BLaER1 treated with 17β-estradiol and CSF1 and Interleukin-3, amounts not matched to agents 10 nM and 100 nM (cell line): Measurements from ENCODE around the gene EMX2.

Experiments used
- H3K27ac ChIP-seq, 11 experiments: shearing (Covaris generic); formaldehyde crosslinking; 2 replicates each; pipeline ENCODE4 v1.8.1; 2022
- H3K27me3 ChIP-seq, 11 experiments: shearing (Covaris generic); formaldehyde crosslinking; 2 replicates each; pipeline ENCODE4 v1.8.1; 2022
- H3K36me3 ChIP-seq, 11 experiments: shearing (Covaris generic); formaldehyde crosslinking; 2 replicates each; pipeline ENCODE4 v1.8.1; 2022
- H3K4me1 ChIP-seq, 10 experiments: shearing (Covaris generic); formaldehyde crosslinking; 2 replicates each; pipeline ENCODE4 v1.8.1; 2022
- H3K4me2 ChIP-seq, 11 experiments: shearing (Covaris generic); formaldehyde crosslinking; 2 replicates each; pipeline ENCODE4 v1.8.1; 2022
- H3K4me3 ChIP-seq, 10 experiments: shearing (Covaris generic); formaldehyde crosslinking; 2 replicates each; pipeline ENCODE4 v1.8.1; 2022
- H3K9ac ChIP-seq, 11 experiments: shearing (Covaris generic); formaldehyde crosslinking; 2 replicates each; pipeline ENCODE4 v1.8.1; 2022
- H3K9me3 ChIP-seq, 11 experiments: shearing (Covaris generic); formaldehyde crosslinking; replicated peaks in 1 of 11; 2 replicates each; pipeline ENCODE4 v1.8.1; 2022
- H4K20me1 ChIP-seq, 11 experiments: shearing (Covaris generic); formaldehyde crosslinking; 2 replicates each; pipeline ENCODE4 v1.8.1; 2022
- Cebpa-rat ChIP-seq, 11 experiments: shearing (Covaris generic); IDR thresholded peaks; 2 replicates each; pipeline ENCODE4 v1.8.1; 2022

The EMX2 gene

DNA sequence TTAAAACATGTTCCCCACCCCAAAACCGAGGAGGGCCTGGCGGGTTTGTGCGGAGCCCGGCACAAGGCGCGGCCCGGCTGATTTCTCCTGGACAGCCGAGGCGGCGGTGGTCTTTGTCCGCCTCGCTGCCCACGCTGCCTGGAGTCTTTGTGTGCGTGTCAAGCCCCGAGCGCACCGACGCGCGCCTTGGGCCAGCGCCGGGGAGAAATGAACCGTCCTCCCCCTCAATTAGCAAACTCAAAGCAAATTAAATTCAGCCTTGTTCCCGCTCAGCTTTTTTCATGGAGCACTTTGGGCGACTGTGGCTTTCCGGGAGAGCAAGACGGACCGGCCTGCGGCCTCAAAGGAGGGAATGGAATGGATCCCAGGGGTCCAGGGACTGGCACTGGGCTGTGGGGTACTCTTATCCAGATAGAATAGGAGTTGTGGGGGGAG is 4.1 kb downstream of the EMX2 start:
- Histone ChIP-seq H3K27me3 (peaks cover 100% of the 10 kb centered on the region in 11 experiments), H3K9ac (no peak overlapping the region), H3K27ac (no peak overlapping the region), H3K4me2 (peak overlapping the region in 10 of 11 experiments; percentile 7 to 68 (median 50); a peak in 11 of 22 replicates), H3K9me3 (peaks cover 22 to 34% (median 31%) of the 10 kb centered on the region in 11 experiments), H3K4me1 (peaks cover 12 to 30% (median 14%) of the 10 kb centered on the region in 10 experiments; a peak in 19 of 20 replicates), H3K36me3 (no peaks in the 10 kb centered on the region), H4K20me1 (peaks cover 0 to 93% (median 81%) of the 10 kb centered on the region in 11 experiments; a peak in 19 of 22 replicates), H3K4me3 (no peak overlapping the region)
- no peak for TF ChIP-seq Cebpa-rat (IDR thresholded peaks at IDR 0.05)

DNA sequence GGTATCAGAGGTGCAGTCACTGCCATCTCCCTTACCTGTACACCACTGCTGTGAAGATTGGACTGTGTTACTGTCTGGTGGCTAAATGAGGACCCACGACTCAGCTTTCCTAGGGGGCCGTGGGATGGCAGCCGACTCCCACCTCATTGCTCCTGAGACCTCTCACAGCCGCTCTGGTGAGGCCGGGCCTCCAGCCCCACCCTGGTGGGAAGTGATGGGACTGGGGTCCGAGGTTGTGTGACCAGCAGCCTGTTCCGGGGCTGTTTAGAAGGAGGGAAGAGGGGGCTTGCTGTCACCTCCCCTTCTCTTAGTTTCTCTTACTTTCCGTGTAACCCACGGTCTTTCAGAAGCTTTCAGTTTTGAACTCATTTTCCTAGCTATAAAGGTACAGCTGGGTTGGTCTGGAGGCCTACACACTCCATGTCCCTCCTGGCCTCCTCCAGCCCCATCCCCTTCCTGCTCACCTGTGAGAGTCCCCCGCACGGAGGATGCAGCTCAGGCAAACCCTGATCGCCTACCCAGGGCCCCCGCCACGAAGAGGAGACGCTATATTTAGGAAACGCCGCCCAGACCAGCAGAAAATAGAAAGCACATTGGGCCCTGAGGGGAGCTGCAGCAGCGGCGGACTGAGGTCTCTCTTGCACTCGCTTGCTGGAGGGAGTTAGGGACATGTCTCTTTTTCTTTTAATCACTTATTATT is 4.6 kb downstream of the EMX2 start:
- H4K20me1 ChIP-seq: peaks cover 0 to 93% (median 78%) of the 10 kb centered on the region in 11 experiments; a peak in 19 of 22 replicates
- no peak overlapping the region for H3K9ac ChIP-seq
- H3K9me3 ChIP-seq: peaks cover 18 to 34% (median 31%) of the 10 kb centered on the region in 11 experiments
- H3K27ac ChIP-seq: no peak overlapping the region
- H3K27me3 ChIP-seq: peaks cover 100% of the 10 kb centered on the region in 11 experiments
- peak overlapping the region in 4 of 10 experiments; percentile 10 to 20 (median 14); a peak in 4 of 20 replicates for H3K4me3 ChIP-seq
- no peak for TF ChIP-seq Cebpa-rat (IDR thresholded peaks at IDR 0.05)
- peak overlapping the region; percentile 7 to 68 (median 54) for H3K4me2 ChIP-seq
- H3K36me3 ChIP-seq: no peaks in the 10 kb centered on the region
- peaks cover 12 to 29% (median 14%) of the 10 kb centered on the region in 10 experiments; a peak in 19 of 20 replicates for H3K4me1 ChIP-seq

DNA sequence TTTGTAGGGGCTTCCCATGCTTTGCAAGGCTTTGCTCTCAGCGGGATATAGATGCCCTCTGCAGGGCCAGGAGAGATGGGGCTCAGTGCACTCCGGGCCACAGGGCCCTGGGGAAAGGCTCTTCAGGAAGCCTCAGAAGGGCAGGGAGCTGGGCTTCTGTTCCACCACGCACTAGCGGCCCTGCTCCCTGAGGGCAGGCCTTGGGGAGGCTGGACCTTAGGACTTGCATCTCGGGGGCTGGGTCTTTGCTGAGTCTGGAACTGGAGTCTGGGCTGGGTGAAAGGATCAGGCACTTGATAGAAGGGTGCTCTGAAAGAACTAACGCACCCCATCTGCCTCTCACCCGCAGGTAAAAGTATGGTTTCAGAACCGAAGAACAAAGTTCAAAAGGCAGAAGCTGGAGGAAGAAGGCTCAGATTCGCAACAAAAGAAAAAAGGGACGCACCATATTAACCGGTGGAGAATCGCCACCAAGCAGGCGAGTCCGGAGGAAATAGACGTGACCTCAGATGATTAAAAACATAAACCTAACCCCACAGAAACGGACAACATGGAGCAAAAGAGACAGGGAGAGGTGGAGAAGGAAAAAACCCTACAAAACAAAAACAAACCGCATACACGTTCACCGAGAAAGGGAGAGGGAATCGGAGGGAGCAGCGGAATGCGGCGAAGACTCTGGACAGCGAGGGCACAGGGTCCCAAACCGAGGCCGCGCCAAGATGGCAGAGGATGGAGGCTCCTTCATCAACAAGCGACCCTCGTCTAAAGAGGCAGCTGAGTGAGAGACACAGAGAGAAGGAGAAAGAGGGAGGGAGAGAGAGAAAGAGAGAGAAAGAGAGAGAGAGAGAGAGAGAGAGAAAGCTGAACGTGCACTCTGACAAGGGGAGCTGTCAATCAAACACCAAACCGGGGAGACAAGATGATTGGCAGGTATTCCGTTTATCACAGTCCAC is 5.4 kb downstream of the EMX2 start:
- peaks cover 12 to 25% (median 14%) of the 10 kb centered on the region in 10 experiments; a peak in 19 of 20 replicates for H3K4me1 ChIP-seq
- peaks cover 14 to 34% (median 27%) of the 10 kb centered on the region in 11 experiments for H3K9me3 ChIP-seq
- TF ChIP-seq Cebpa-rat (IDR thresholded peaks at IDR 0.05): no peak
- H3K27ac ChIP-seq: no peak overlapping the region
- no peaks in the 10 kb centered on the region for H3K36me3 ChIP-seq
- 0 out of 20 replicates have a peak overlapping the region, but pooled peaks of 1 of the 10 experiments have one; percentile 10 for H3K4me3 ChIP-seq
- H3K4me2 ChIP-seq: peak overlapping the region in 9 of 11 experiments; percentile 7 to 68 (median 54); a peak in 16 of 22 replicates
- no peak overlapping the region for H3K9ac ChIP-seq
- H3K27me3 ChIP-seq: peaks cover 100% of the 10 kb centered on the region in 11 experiments
- peaks cover 0 to 94% (median 81%) of the 10 kb centered on the region in 11 experiments; a peak in 19 of 22 replicates for H4K20me1 ChIP-seq

DNA sequence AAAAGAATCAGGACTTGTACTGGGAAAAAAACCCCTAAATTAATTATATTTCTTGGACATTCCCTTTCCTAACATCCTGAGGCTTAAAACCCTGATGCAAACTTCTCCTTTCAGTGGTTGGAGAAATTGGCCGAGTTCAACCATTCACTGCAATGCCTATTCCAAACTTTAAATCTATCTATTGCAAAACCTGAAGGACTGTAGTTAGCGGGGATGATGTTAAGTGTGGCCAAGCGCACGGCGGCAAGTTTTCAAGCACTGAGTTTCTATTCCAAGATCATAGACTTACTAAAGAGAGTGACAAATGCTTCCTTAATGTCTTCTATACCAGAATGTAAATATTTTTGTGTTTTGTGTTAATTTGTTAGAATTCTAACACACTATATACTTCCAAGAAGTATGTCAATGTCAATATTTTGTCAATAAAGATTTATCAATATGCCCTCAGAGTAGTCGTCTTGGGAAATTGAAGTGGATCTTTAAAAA is 6.6 kb downstream of the EMX2 start:
- H3K27ac ChIP-seq: no peak overlapping the region
- no peak overlapping the region for H3K4me2 ChIP-seq
- H3K9ac ChIP-seq: no peak overlapping the region
- peaks cover 2 to 31% (median 19%) of the 10 kb centered on the region in 11 experiments for H3K9me3 ChIP-seq
- TF ChIP-seq Cebpa-rat (IDR thresholded peaks at IDR 0.05): no peak
- no peak overlapping the region for H3K4me3 ChIP-seq
- peaks cover 0 to 87% (median 79%) of the 10 kb centered on the region in 11 experiments; a peak in 19 of 22 replicates for H4K20me1 ChIP-seq
- peaks cover 100% of the 10 kb centered on the region in 11 experiments for H3K27me3 ChIP-seq
- H3K36me3 ChIP-seq: no peaks in the 10 kb centered on the region
- H3K4me1 ChIP-seq: peaks cover 12 to 25% (median 14%) of the 10 kb centered on the region in 10 experiments; a peak in 19 of 20 replicates

DNA sequence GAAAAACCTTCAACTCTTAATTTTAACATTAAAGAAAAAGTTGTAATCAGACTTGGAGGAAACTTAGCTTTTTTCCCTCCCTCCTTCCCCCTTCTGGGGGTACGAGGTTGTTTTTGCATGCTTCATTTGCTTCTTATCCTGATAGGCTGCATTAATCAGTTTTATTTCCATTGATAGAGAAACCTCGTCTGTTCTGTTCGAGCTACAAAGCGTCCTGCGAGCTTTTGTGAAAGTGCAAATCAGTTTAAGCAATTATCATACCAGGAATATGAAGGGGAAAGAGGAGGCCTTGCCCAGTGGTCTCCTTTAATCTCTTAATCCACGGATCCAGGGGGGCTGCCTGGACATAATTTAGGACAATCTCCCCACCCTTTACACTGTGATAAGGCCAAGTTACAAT is 7.5 kb downstream of the EMX2 start:
- Histone ChIP-seq H3K4me2 (no peak overlapping the region), H3K27me3 (peaks cover 100% of the 10 kb centered on the region in 11 experiments), H3K27ac (no peak overlapping the region), H3K36me3 (no peaks in the 10 kb centered on the region), H4K20me1 (peaks cover 0 to 79% (median 69%) of the 10 kb centered on the region in 11 experiments; a peak in 18 of 22 replicates), H3K9ac (no peak overlapping the region), H3K4me1 (peaks cover 10 to 22% (median 13%) of the 10 kb centered on the region in 10 experiments; a peak in 18 of 20 replicates), H3K9me3 (peaks cover 0 to 26% (median 15%) of the 10 kb centered on the region in 11 experiments; a peak in 14 of 22 replicates), H3K4me3 (no peak overlapping the region)
- no peak for TF ChIP-seq Cebpa-rat (IDR thresholded peaks at IDR 0.05)

DNA sequence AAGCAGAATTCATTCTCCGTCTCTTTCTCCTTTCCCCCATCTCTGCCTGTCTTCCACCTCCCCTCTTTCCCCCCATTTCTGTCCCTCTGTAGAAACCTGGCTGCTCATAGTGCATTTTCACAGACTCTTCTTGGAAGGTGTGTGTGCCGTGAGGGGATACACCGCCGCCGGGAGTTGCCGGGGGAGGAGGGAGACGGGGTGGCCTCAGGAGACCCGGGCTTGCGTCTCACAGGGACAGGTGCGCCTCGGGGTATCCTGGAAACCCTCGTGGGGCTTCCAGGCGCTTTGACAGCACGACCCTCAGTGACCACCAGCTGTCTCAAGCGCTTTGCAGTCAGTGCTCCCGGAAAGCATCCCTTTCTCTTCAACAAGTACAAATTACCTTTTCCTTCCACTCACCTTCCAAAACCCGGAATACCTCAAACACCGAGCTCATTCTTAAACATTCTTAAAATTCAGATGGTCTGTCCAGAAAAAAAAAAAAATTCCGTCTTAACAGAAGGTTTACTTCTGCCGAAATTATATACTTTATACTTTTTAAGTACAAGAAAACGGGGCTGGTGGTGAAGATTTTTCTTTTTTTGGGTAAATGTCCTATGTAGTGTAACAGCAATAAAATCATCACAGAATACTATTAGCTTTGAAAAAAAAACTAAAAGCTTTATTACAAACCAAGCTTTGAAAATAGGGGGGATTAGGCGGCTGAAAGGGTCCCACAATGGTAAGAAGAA is 8.2 kb downstream of the EMX2 start:
- Histone ChIP-seq H4K20me1 (peaks cover 0 to 73% (median 63%) of the 10 kb centered on the region in 11 experiments; a peak in 18 of 22 replicates), H3K4me1 (peaks cover 7 to 17% (median 13%) of the 10 kb centered on the region in 10 experiments; a peak in 17 of 20 replicates), H3K4me3 (no peak overlapping the region), H3K27ac (no peak overlapping the region), H3K9ac (no peak overlapping the region), H3K36me3 (no peaks in the 10 kb centered on the region), H3K27me3 (peaks cover 98 to 100% (median 100%) of the 10 kb centered on the region in 11 experiments), H3K4me2 (no peak overlapping the region), H3K9me3 (peaks cover 0 to 26% (median 15%) of the 10 kb centered on the region in 11 experiments; a peak in 14 of 22 replicates)
- TF ChIP-seq Cebpa-rat (IDR thresholded peaks at IDR 0.05): no peak

DNA sequence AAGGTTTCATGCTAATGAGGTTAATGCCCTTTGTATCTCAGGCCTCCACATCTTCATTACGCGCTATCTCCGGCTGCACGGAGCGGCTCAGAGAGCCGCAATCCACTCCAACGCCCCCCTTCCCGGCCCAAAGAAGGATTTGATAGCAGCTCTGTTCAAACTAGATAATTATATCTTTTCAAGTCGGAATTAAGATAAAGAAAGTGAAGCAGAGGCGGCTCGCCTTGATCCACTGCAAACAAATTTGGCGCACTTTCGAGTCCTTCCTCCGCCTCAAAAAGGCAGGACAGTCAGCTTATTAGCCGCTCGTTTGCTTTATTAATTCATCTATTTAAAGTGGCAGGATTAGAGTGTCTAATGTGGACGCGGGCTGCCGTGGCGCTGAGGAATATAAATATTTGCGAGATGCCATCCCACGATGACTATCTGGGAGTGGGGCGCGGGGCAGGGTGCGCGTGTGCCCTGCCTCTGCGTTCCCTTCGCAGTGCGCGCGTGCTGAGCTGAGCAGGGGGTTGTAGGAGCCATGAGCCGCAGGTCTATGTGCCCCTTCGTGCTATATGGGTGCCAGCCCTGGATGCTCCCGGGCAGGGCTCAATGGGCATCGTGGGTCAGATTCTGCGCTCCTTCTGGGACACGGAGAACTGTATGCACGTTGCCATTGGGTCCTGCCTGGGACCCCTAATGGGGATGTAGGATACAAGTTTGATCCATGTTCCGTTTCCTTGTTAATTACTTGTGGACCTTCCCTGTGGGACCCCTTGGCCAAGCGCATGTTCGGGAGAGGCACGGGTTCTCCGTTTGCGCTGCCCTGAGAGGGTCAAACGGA is 9.0 kb downstream of the EMX2 start:
- no peak overlapping the region for H3K9ac ChIP-seq
- H4K20me1 ChIP-seq: peaks cover 0 to 65% (median 55%) of the 10 kb centered on the region in 11 experiments; a peak in 17 of 22 replicates
- H3K27ac ChIP-seq: no peak overlapping the region
- H3K27me3 ChIP-seq: peaks cover 90 to 100% (median 99%) of the 10 kb centered on the region in 11 experiments
- no peak overlapping the region for H3K4me3 ChIP-seq
- H3K4me2 ChIP-seq: no peak overlapping the region
- H3K9me3 ChIP-seq: peaks cover 0 to 26% (median 15%) of the 10 kb centered on the region in 11 experiments; a peak in 14 of 22 replicates
- H3K4me1 ChIP-seq: peaks cover 7 to 14% (median 12%) of the 10 kb centered on the region in 10 experiments; a peak in 17 of 20 replicates
- H3K36me3 ChIP-seq: no peaks in the 10 kb centered on the region
- no peak for TF ChIP-seq Cebpa-rat (IDR thresholded peaks at IDR 0.05)
